Astrocyte (in vitro differentiated cells and primary cell): ENCODE measurements around the gene TRMT2A. TPM values are rescaled to one million over a fixed set of nuclear protein-coding genes. Genes with fewer than 3 reads are reported as not detected.

Source experiments
- DNase-seq: peaks from one replicate; pipeline ENCODE4 v3.0.0-alpha.2; 2010; ENCODE audit warnings: low read depth
- FAIRE-seq: peaks from 2 replicates; lab custom pipeline; 2011; peaks lifted over from hg19 to GRCh38; lab: Jason Lieb, UNC
- H2AFZ ChIP-seq: 2 replicates; pipeline ENCODE4 v1.6.0; 2012; ENCODE audit warnings: low read depth, low read length, inconsistent platforms
- H3K27ac ChIP-seq: 2 replicates; pipeline ENCODE4 v1.5.1; 2011; ENCODE audit warnings: low read depth, low read length, inconsistent platforms
- H3K27me3 ChIP-seq: 2 replicates; pipeline ENCODE4 v1.6.0; 2011; ENCODE audit warnings: low read length, inconsistent platforms; ENCODE audit not compliant: insufficient read depth
- H3K36me3 ChIP-seq: 2 replicates; pipeline ENCODE4 v1.5.1; 2011; ENCODE audit warnings: low read length, inconsistent platforms; ENCODE audit not compliant: insufficient read depth
- H3K4me1 ChIP-seq: 2 replicates; pipeline ENCODE4 v1.5.1; 2011; ENCODE audit warnings: low read length, inconsistent platforms; ENCODE audit not compliant: insufficient read depth
- H3K4me2 ChIP-seq: 2 replicates; pipeline ENCODE4 v1.6.0; 2012; ENCODE audit warnings: low read length, inconsistent platforms
- H3K4me3 ChIP-seq: 2 replicates; pipeline ENCODE4 v1.5.1; 2011; ENCODE audit warnings: low read depth, mild to moderate bottlenecking, low read length, inconsistent platforms; ENCODE audit not compliant: insufficient read depth
- H3K79me2 ChIP-seq: 2 replicates; pipeline ENCODE4 v1.6.0; 2012; ENCODE audit warnings: mild to moderate bottlenecking, low read length, inconsistent platforms; ENCODE audit not compliant: insufficient read depth
- H3K9ac ChIP-seq: 2 replicates; pipeline ENCODE4 v1.6.0; 2012; ENCODE audit warnings: mild to moderate bottlenecking, low read length, inconsistent platforms
- H3K9me3 ChIP-seq: 2 replicates; pipeline ENCODE4 v1.5.1; 2012; ENCODE audit warnings: low read depth, mild to moderate bottlenecking, low read length, inconsistent platforms; ENCODE audit not compliant: insufficient read depth
- H4K20me1 ChIP-seq: 2 replicates; pipeline ENCODE4 v1.6.0; 2012; ENCODE audit warnings: low read length, inconsistent platforms; ENCODE audit not compliant: insufficient read depth
- H3K27ac Mint-ChIP-seq: one replicate; pipeline ENCODE4 v1.8.0; 2021; ENCODE audit warnings: mild to moderate bottlenecking, mixed read lengths; ENCODE audit not compliant: unreplicated experiment
- H3K27me3 Mint-ChIP-seq: one replicate; pipeline ENCODE4 v1.8.0; 2021; ENCODE audit warnings: low read depth, mixed read lengths; ENCODE audit not compliant: unreplicated experiment
- H3K36me3 Mint-ChIP-seq: one replicate; pipeline ENCODE4 v1.8.0; 2021; ENCODE audit warnings: low read depth, mixed read lengths; ENCODE audit not compliant: unreplicated experiment
- H3K4me1 Mint-ChIP-seq: one replicate; pipeline ENCODE4 v1.8.0; 2021; ENCODE audit warnings: low read depth, mixed read lengths; ENCODE audit not compliant: unreplicated experiment
- H3K4me3 Mint-ChIP-seq: one replicate; pipeline ENCODE4 v1.8.0; 2021; ENCODE audit warnings: mild to moderate bottlenecking, moderate library complexity, mixed read lengths; ENCODE audit not compliant: unreplicated experiment
- H3K9me3 Mint-ChIP-seq: one replicate; pipeline ENCODE4 v1.8.0; 2021; ENCODE audit warnings: mild to moderate bottlenecking, mixed read lengths; ENCODE audit not compliant: unreplicated experiment
- CTCF ChIP-seq: IDR thresholded peaks from 2 replicates; pipeline ENCODE4 v1.5.1; 2011; ENCODE audit warnings: low read depth, mild to moderate bottlenecking, inconsistent platforms, low read length, moderate library complexity; ENCODE audit not compliant: insufficient read depth
- EZH2 ChIP-seq: IDR thresholded peaks from 2 replicates; pipeline ENCODE4 v1.6.1; 2012; ENCODE audit warnings: mild to moderate bottlenecking, low read length, inconsistent platforms; ENCODE audit not compliant: insufficient read depth
- total RNA-seq: library from RNA; stranded (reverse); gene quantifications from 2 replicates; pipeline ENCODE4 v1.2.1, GENCODE V29; 2021

The TRMT2A gene
- total RNA-seq, 1 donor from 2014 or later: 32.9 TPM

GRCh38 chr22:20128902-20129746 is 12.1 kb upstream of the TRMT2A start:
- no peak for FAIRE-seq
- Histone ChIP-seq H3K4me3 (no peak overlapping the region), H3K27ac (no peak overlapping the region), H3K36me3 (peaks cover 4% of the 10 kb centered on the region), H3K9ac (no peak overlapping the region), H3K4me2 (no peak overlapping the region), H3K79me2 (peaks cover 29% of the 10 kb centered on the region), H2AFZ (no peak overlapping the region), H3K27me3 (no peaks in the 10 kb centered on the region), H4K20me1 (peaks cover 35% of the 10 kb centered on the region), H3K9me3 (no peaks in the 10 kb centered on the region), H3K4me1 (peaks cover 8% of the 10 kb centered on the region)
- H3K9me3 Mint-ChIP-seq: no peaks in the 10 kb centered on the region
- no peak for DNase-seq
- H3K4me3 Mint-ChIP-seq: no peak overlapping the region
- H3K4me1 Mint-ChIP-seq: peaks cover 4% of the 10 kb centered on the region
- peaks cover 6% of the 10 kb centered on the region for H3K36me3 Mint-ChIP-seq
- TF ChIP-seq EZH2 (no peak), CTCF (peak; percentile 14)
- H3K27ac Mint-ChIP-seq: no peak overlapping the region
- H3K27me3 Mint-ChIP-seq: no peaks in the 10 kb centered on the region

- Histone ChIP-seq H3K4me1 (peaks cover 8% of the 10 kb centered on the region), H4K20me1 (peaks cover 35% of the 10 kb centered on the region), H2AFZ (no peak overlapping the region), H3K4me2 (no peak overlapping the region), H3K27me3 (no peaks in the 10 kb centered on the region), H3K27ac (no peak overlapping the region), H3K36me3 (peaks cover 7% of the 10 kb centered on the region), H3K4me3 (no peak overlapping the region), H3K79me2 (peaks cover 29% of the 10 kb centered on the region), H3K9ac (no peak overlapping the region), H3K9me3 (no peaks in the 10 kb centered on the region)
- no peak overlapping the region for H3K4me3 Mint-ChIP-seq
- no peaks in the 10 kb centered on the region for H3K27me3 Mint-ChIP-seq
- H3K36me3 Mint-ChIP-seq: peaks cover 5% of the 10 kb centered on the region
- H3K4me1 Mint-ChIP-seq: peaks cover 3% of the 10 kb centered on the region
- no peak for TF ChIP-seq EZH2
- no peak for TF ChIP-seq CTCF
- no peaks in the 10 kb centered on the region for H3K9me3 Mint-ChIP-seq
- FAIRE-seq: no peak
- no peak for DNase-seq
- H3K27ac Mint-ChIP-seq: no peak overlapping the region
Measured at GRCh38 chr22:20128619-20128901, 11.5 kb upstream of the TRMT2A start.
